ENCODE measurements around the gene PRDX3. TPM values are rescaled to one million over a fixed set of nuclear protein-coding genes. Genes with fewer than 3 reads are reported as not detected.

Gene PRDX3
- total RNA-seq, 1 donor from 2014 or later = 139 TPM

DNA sequence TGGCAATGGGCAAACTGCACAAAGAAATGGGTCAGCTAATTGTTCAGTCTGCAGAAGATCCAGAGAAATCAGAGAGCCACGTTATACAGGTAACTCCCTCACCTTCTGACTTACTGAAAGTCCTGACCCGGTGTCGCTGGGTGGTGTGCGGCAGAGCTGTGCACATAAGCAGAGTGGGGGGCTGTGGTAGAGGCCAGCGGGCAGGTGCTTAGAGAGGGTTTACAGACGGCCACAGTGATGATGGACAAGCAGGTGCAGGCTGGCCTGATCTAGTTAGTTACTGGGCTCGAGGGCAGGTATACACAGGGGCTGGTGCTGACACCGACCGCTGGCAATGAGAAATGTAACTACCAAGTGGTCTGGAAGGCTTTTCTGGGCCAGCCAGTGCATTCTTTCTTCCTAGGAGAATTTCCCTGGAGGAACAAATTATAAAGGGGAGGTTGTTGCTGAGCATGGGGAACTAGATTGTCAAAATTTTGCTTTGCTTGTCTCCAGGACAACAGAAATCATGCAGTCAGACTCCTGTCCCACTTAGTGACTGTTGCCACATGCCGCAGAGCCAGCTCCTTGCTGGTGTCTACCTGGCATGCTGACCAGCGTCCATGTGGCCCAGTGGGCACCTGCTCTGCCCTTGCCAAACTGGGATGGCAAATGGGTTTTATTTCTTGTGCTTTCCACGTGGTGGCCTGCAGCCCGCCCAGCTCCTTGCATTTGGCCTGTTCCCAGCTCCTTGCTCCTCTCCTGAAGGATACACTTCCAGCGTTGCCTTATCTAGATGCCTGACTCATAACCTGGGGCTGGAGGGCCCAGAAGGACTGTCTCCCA, 45.9 kb downstream of the PRDX3 start:
- intact Hi-C loops (cut with micrococcal nuclease) = loop anchor here (1.0 to 5.0 kb wide), 5 partner anchors 41 to 410 kb away; partner anchors contain the start of genes EIF3A, GRK5, PRDX3 and RGS10

DNA sequence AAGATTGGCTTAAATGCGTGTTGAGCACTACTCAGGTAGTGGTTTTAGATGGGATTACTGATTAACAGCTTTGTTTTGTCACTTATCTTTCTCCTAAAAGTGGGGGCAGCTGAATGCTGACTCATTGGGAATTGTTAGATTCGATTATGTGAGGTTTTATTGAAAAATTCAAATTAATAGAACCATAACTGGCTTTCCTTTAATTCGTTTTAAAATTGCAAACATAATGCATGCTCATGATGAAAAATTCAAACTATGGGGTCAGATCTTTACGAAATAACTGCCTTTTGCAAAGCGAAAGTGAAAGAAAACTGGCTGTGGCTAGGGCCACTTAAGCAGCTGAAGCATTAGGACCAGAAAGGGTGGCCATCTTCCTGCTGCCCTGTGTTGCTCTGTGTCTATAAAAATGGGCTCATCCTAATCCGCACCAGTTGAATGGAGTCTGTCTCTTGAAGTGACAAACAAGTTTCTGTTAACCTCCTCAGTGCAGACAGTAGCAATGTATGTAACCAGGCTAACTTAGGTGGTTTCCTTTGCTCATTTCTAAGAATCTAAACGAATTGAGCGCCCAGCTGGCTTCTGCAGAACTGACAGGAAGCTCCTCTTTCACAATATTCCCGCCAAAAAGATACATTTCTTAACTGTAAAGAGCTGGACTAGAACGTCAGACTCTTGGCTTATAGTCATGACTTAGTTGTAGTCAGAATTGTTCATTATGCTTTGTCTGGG, 46.9 kb downstream of the PRDX3 start:
- intact Hi-C loops (cut with micrococcal nuclease) = loop anchor here (1.0 to 5.0 kb wide), 7 partner anchors 27 to 411 kb away; partner anchors contain the start of genes DENND10, EIF3A, GRK5 and PRDX3

DNA sequence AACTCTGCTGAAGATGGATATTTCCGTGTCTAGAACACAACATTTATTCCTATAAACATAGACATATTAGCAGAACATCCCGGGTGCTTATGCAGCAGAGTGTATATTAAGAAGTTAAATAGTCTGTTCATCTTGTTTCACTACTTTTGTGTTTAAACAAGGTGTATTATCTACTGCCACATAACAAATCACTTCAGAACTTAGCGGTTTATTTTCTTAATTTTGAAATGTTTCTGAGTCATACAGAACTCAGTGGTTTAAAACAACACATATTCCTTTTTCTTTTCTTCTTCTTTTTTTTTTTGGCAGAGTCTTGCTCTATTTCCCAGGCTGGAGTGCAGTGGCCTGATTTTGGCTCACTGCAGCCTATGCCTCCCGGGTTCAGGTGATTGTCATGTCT, 48.9 kb downstream of the PRDX3 start:
- intact Hi-C loops (cut with micrococcal nuclease) = loop anchor here (2.0 to 5.0 kb wide), 3 partner anchors 25 to 413 kb away; partner anchors contain the start of genes DENND10, GRK5 and RGS10

DNA sequence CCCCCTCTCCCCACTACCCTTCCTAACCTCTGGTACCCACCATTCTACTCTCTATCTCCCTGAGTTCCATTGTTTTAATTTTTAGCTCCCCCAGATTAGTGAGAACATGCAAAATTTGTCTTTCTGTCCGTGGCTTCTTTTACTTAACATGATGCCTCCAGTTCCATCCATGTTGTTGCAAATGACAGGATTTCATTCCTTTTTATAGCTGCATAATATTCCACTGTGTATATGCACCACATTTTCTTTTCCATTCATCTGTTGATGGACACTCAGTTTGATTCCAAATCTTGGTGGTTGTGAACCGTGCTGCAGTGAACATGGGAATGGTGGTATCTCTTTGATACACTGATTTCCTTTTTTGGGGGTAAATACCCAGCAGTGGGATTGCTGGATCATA, 52.7 kb downstream of the PRDX3 start:
- intact Hi-C loops (cut with micrococcal nuclease) = no loop called here

- intact Hi-C loops (cut with micrococcal nuclease) = no loop called here
Observed at GRCh38 chr10:119120875-119121274, 57.7 kb downstream of the PRDX3 start.

GRCh38 chr10:119120413-119120867, 58.2 kb downstream of the PRDX3 start:
- intact Hi-C loops (cut with micrococcal nuclease) = no loop called here

DNA sequence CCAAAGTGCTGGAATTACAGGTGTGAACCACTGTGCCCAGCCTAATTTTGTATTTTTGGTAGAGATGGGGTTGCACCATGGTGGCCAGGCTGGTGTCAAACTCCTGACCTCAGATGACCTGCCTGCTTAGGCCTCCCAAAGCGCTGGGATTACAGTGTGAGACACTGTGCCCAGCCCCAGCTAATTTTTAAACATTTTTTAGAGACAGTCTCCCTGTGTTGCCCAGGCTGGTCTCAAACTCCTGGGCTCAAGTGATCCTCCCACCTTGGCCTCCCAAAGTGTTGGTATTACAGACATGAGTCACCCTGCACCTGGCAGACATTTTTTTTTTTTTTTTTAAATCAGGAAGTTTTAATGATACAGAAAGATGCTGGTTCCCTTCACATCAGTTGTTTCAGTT, 59.2 kb downstream of the PRDX3 start:
- intact Hi-C loops (cut with micrococcal nuclease) = no loop called here

- intact Hi-C loops (cut with micrococcal nuclease) = no loop called here
Observed at GRCh38 chr10:119118231-119118630, 60.4 kb downstream of the PRDX3 start.

Other genes starting within 250 kb of the PRDX3 start
- gene NANOS1, start 149.1 kb downstream of the PRDX3 start, total RNA-seq = 0.20 and 0.34 TPM in 2 replicates
- gene EIF3A, start 98.0 kb downstream of the PRDX3 start, total RNA-seq = 176 and 182 TPM in 2 replicates
- 56.1 and 58.3 TPM in 2 replicates for gene DENND10, start 74.7 kb downstream of the PRDX3 start, total RNA-seq
- gene SFXN4, start 13.1 kb downstream of the PRDX3 start, total RNA-seq = 29.4 and 29.5 TPM in 2 replicates
- gene GRK5, start 28.8 kb upstream of the PRDX3 start, total RNA-seq = 38.9 and 41.6 TPM in 2 replicates